ENCODE data around the gene TGFB2.

Gene TGFB2

DNA sequence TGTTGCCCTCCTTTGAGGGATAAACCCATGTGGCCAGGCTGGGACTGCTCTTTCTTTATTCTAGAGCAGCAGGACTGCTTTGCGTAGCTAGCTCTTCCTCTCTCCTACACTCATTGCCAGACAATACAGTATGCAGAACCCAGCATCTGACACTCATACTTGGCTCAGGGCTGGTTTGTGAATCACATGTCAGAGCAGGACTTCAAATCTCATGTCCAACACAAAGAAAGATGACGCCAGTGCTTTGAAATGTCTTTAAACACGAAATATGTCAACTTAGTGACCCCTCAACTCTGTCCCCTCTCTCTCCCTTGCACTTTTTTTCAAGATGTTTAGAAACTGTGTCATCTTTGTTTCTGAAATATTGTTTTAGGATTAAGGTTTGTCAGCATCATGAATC lies 135.0 kb downstream of the TGFB2 start:
- Histone ChIP-seq H3K36me3 (replicated peaks) (no peaks in the 10 kb centered on the region), H3K4me1 (peaks cover 3% of the 10 kb centered on the region; the same call in 1 of the 2 replicates), H3K4me3 (no peak overlapping the region), H3K9me3 (no peaks in the 10 kb centered on the region), H3K27me3 (ENCODE audit: low read depth) (no peaks in the 10 kb centered on the region)
- in situ Hi-C loops (cut with MboI; ENCODE audit: low sequenced_read_pairs): no loop called here
- DNase-seq (ENCODE audit: low spot score in 2 of 2): no peak

DNA sequence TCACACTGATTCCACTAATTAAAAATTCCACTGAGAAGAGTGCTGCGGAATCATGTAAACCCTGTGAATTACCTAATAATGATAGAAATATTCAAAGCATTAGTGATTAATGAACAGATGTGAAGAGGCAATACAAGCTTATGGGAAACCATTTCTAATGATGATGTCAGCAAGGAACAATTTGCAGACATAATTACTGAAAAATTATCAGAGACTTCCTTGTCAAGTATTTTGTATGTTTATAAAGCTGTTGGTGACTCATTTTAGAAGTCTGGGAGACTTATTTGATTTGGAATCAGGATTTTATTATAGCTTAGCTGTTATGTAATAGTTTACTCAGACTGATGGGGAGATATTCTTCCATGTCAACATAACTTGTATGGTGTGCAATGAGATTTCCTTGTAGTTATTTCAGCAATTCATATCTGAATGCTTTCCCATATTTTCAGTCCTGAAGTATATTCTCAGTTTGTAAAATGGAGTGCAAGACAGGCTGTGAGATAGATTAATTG lies 135.5 kb downstream of the TGFB2 start:
- Histone ChIP-seq H3K4me3 (no peak overlapping the region), H3K9me3 (no peaks in the 10 kb centered on the region), H3K36me3 (replicated peaks) (no peaks in the 10 kb centered on the region), H3K27me3 (ENCODE audit: low read depth) (no peaks in the 10 kb centered on the region), H3K4me1 (peaks cover 3% of the 10 kb centered on the region; the same call in 1 of the 2 replicates)
- in situ Hi-C loops (cut with MboI; ENCODE audit: low sequenced_read_pairs): no loop called here
- no peak for DNase-seq (ENCODE audit: low spot score in 2 of 2)

DNA sequence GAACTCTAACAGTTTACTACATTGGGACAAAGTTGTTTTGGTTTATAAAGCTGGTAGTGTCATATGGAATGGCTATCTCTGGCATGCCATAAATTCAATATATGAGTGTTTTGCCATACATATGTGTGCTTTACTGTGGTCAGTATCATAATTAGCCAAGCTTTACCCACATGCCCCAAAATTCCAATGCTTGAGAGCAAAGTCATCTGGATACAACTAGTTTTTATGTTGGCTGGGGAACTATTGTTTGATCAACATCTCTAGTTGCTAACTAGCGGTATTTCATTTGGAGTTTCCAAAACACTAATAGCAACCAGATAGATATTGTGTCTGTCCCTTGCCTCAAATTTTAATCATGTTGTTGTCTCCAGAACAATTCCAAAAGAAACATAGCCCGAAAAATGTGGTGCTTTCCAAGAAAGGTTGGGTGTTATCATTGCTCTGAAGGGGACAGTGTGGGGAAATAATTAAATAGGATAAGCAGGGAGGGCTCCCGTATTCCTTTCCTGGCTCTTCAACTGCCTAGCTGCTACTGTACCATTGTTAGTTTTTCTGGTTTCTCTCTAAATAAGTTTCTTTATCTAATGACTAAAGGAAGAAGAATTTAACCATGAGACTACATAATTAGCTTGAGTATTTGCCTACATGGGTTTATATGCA lies 136.1 kb downstream of the TGFB2 start:
- H3K36me3 ChIP-seq (replicated peaks): no peaks in the 10 kb centered on the region
- no peaks in the 10 kb centered on the region for H3K9me3 ChIP-seq
- H3K4me3 ChIP-seq: no peak overlapping the region
- H3K4me1 ChIP-seq: peaks cover 3% of the 10 kb centered on the region; the same call in 1 of the 2 replicates
- in situ Hi-C loops (cut with MboI; ENCODE audit: low sequenced_read_pairs): no loop called here
- no peaks in the 10 kb centered on the region for H3K27me3 ChIP-seq (ENCODE audit: low read depth)
- DNase-seq (ENCODE audit: low spot score in 2 of 2): no peak

DNA sequence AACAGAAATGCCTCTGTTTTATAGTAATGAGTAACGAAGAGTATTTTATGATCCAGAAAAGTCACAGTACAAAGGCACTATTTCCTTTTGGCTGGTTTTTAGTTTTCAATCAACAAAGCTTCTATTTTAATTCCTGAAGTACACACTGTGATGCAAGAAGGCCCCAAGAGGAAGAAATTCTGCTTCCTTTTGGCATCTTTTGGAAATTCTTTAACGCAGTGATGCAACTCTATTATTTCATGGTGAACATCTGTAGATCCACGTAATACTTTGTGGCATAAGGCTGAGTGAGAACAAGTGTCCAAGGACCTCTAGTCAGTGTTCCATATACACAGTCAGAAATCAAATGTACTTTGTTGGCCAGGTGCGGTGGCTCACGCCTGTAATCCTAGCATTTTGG lies 137.5 kb downstream of the TGFB2 start:
- in situ Hi-C loops (cut with MboI; ENCODE audit: low sequenced_read_pairs): no loop called here

DNA sequence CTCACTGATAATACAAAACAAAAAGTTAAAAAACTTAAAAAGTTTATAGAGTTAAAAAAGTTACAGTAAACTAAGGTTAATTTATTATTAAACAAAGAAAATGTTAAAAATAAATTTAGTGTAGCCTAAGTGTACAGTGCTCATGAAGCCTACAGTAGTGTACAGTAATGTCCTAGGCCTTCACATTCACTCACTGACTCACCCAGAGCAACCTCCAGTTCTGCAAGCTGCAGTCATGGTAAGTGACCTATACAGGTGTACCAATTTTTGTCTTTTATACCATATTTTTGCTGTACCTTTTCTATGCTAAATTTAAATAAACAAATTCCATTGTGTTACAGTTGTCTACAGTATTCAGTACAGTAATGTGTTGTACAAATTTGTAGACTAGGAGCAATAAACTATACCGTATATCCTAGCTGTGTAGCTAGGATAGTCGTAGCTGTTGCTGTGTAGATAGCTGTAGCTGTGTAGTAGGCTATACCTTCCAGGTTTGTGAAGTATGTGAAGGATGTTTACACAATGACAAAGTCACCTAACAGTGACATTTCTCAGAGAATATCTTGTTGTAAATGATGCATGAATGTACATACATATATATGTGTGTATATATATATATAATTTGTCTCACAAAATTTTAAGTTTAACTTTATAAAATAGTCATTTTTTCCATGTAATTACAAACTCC lies 140.2 kb downstream of the TGFB2 start:
- in situ Hi-C loops (cut with MboI; ENCODE audit: low sequenced_read_pairs): no loop called here
- DNase-seq (ENCODE audit: low spot score in 2 of 2): no peak
- no peaks in the 10 kb centered on the region for H3K27me3 ChIP-seq (ENCODE audit: low read depth)
- peaks cover 3% of the 10 kb centered on the region; the same call in 1 of the 2 replicates for H3K4me1 ChIP-seq
- no peaks in the 10 kb centered on the region for H3K36me3 ChIP-seq (replicated peaks)
- no peak overlapping the region for H3K4me3 ChIP-seq
- H3K9me3 ChIP-seq: no peaks in the 10 kb centered on the region

More for the DNA sequence above, 137.5 kb downstream of the TGFB2 start:
- DNase-seq (ENCODE audit: low spot score in 2 of 2): no peak
- no peaks in the 10 kb centered on the region for H3K27me3 ChIP-seq (ENCODE audit: low read depth)
- H3K4me1 ChIP-seq: peaks cover 3% of the 10 kb centered on the region; the same call in 1 of the 2 replicates
- H3K36me3 ChIP-seq (replicated peaks): no peaks in the 10 kb centered on the region
- H3K4me3 ChIP-seq: no peak overlapping the region
- no peaks in the 10 kb centered on the region for H3K9me3 ChIP-seq

DNA sequence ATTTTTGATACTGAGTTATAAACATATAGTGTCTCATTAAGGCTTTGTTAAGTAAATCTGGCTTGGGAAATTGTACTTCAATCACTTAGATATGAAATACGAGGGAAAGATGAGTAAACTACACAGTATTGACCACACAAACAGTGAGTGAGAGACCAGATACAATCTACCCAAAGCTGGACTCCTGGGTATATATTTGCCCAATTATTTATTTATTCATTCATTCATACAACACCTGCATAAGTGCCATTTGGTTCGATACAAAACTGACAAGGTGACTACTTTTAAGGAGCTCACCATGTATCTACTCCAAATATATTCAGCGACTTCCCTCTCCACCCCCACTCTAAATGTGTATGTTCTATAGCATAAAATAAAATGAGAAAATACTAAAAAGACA lies 143.4 kb downstream of the TGFB2 start:
- Histone ChIP-seq H3K36me3 (replicated peaks) (no peaks in the 10 kb centered on the region), H3K9me3 (no peaks in the 10 kb centered on the region), H3K4me3 (no peak overlapping the region), H3K4me1 (peaks cover under 1% of the 10 kb centered on the region; the same call in 1 of the 2 replicates), H3K27me3 (ENCODE audit: low read depth) (no peaks in the 10 kb centered on the region)
- DNase-seq (ENCODE audit: low spot score in 2 of 2): no peak
- in situ Hi-C loops (cut with MboI; ENCODE audit: low sequenced_read_pairs): no loop called here

DNA sequence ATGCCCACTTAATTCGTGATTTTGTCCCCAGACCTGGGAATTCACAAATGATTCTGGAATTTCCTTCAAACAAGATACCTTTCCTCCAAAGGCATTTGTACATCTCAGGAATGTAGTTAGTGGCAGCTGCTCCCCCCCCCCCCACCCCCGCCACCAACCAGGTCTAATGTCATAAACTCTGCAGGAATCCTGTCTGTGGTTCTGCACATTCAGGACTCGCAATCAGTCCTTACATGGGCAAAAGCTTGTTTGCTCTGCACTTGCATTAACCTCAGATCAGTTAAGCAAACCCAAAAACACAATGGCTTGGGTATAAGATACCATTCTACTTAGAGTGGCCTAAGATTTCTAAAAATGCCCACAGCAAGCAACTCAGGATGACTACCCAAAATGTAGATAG lies 143.8 kb downstream of the TGFB2 start:
- Histone ChIP-seq H3K36me3 (replicated peaks) (no peaks in the 10 kb centered on the region), H3K4me1 (no peaks in the 10 kb centered on the region), H3K4me3 (no peak overlapping the region), H3K9me3 (no peaks in the 10 kb centered on the region), H3K27me3 (ENCODE audit: low read depth) (no peaks in the 10 kb centered on the region)
- DNase-seq (ENCODE audit: low spot score in 2 of 2): no peak
- in situ Hi-C loops (cut with MboI; ENCODE audit: low sequenced_read_pairs): no loop called here

DNA sequence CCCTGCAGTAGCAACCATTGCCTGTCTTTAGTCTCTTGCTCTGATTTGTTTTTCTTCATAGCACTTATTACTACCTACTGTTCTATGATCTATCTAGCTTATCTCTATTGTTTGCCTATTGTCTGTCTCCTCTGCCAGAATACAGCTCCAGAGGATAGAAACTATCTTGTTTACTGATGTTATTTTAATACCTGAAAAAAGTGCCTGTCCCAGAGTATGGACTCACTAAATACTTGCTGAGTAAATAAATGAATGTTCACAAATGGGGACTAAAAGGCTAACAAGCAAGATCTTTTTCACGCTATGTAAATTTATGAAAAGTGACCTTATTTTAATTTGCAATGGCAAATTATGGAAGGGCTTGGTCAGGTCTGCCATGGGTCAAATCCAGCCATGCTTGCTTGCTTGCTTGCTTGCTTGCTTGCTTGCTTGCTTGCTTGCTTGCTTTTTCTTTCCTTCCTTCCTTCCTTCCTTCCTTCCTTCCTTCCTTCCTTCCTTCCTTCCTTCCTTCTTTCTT lies 145.3 kb downstream of the TGFB2 start:
- DNase-seq (ENCODE audit: low spot score in 2 of 2): no peak
- H3K4me1 ChIP-seq: no peaks in the 10 kb centered on the region
- H3K27me3 ChIP-seq (ENCODE audit: low read depth): no peaks in the 10 kb centered on the region
- no peak overlapping the region for H3K4me3 ChIP-seq
- no peaks in the 10 kb centered on the region for H3K36me3 ChIP-seq (replicated peaks)
- no peaks in the 10 kb centered on the region for H3K9me3 ChIP-seq
- in situ Hi-C loops (cut with MboI; ENCODE audit: low sequenced_read_pairs): no loop called here

DNA sequence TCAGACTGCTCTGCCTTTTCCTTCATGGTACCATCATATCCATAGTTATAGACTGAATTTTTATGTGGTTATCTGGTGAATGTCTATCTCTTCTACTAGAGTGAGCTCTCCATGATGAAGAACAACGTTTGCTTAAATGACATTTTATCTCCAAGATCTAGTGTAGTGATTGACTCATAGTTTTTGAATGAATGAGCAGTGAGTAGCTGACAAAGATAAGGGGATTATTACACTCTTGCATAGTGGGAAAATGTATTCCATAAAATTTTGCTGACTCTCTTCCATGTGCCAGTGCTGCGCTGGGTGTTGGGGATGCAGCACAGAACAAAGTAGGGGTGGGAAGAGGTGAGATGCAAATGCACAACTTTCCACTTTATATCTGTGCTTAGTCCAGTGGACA lies 147.7 kb downstream of the TGFB2 start:
- in situ Hi-C loops (cut with MboI; ENCODE audit: low sequenced_read_pairs): no loop called here
- H3K4me1 ChIP-seq: no peaks in the 10 kb centered on the region

DNA sequence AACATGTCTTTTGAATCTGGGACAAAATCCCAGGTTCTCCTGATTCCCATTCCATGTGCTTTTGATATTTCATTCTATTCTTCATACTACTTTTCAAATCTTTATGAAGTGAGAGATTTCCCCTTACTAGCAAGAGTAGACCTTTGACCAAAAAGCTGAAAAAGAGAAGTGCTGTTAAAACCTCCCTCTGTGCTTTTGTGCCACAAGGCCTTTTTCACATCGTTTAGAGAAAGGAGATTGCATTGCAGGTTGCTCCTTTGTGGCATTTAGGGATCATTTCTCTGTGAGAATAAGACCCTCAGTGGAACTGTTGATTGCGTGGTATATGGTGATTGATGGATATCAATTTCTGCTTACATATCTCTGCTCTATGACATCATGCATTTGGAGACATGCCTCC lies 148.8 kb downstream of the TGFB2 start:
- Histone ChIP-seq H3K27me3 (ENCODE audit: low read depth) (no peaks in the 10 kb centered on the region), H3K36me3 (replicated peaks) (no peaks in the 10 kb centered on the region), H3K4me3 (no peak overlapping the region), H3K9me3 (no peaks in the 10 kb centered on the region), H3K4me1 (no peaks in the 10 kb centered on the region; the same call in 1 of the 2 replicates)
- in situ Hi-C loops (cut with MboI; ENCODE audit: low sequenced_read_pairs): no loop called here
- DNase-seq (ENCODE audit: low spot score in 2 of 2): no peak

More for the DNA sequence above, 147.7 kb downstream of the TGFB2 start:
- H3K27me3 ChIP-seq (ENCODE audit: low read depth): no peaks in the 10 kb centered on the region
- no peak for DNase-seq (ENCODE audit: low spot score in 2 of 2)
- no peaks in the 10 kb centered on the region for H3K36me3 ChIP-seq (replicated peaks)
- no peak overlapping the region for H3K4me3 ChIP-seq
- H3K9me3 ChIP-seq: no peaks in the 10 kb centered on the region

Measured in HAP-1 (cell line).